SU-DHL-6 (cell line): ENCODE data around the gene NPHP4.

Source experiments
- CTCF ChIP-seq: fragments of 200-600 bp; sonication (generic); IDR thresholded peaks from one replicate; pipeline ENCODE4 v1.5.1; 2017; ENCODE audit warnings: antibody characterized with exemption, mild to moderate bottlenecking, low read length, moderate library complexity; ENCODE audit not compliant: insufficient read depth, poor library complexity, severe bottlenecking
- EZH2phosphoT487 ChIP-seq: fragments of 200-600 bp; sonication (generic), shearing (Covaris generic); conservative IDR thresholded peaks from 2 replicates; pipeline ENCODE4 v1.6.1; 2018; ENCODE audit warnings: mild to moderate bottlenecking, antibody characterized with exemption, low read length, moderate library complexity, mixed read lengths

- TF ChIP-seq CTCF (no peak), EZH2phosphoT487 (no peak)
These were observed 131.9 kb downstream of the NPHP4 start for GRCh38 chr1:5860277-5860676.
